Stimulated activated CD4-positive, alpha-beta T cell treated with anti-CD3 and anti-CD28 coated beads, Interleukin-12 subunit alpha, Interleukin-12 subunit beta, amount 100 ng/mL, for 48 hours (primary cell): ENCODE measurements around the gene VAV2.
"Not testable (repeated sequence)": the region's sequence is repeated elsewhere in the genome, so short reads cannot be mapped to it uniquely, and the experiment has no call there.

ENCODE experiments used
- DNase-seq, 3 donors: peaks; one replicate each; pipeline ENCODE4 v3.0.0-alpha.2; 2020; ENCODE audit warnings: low read depth in 2 of 3, low spot score in 1 of 3

VAV2 gene

DNA sequence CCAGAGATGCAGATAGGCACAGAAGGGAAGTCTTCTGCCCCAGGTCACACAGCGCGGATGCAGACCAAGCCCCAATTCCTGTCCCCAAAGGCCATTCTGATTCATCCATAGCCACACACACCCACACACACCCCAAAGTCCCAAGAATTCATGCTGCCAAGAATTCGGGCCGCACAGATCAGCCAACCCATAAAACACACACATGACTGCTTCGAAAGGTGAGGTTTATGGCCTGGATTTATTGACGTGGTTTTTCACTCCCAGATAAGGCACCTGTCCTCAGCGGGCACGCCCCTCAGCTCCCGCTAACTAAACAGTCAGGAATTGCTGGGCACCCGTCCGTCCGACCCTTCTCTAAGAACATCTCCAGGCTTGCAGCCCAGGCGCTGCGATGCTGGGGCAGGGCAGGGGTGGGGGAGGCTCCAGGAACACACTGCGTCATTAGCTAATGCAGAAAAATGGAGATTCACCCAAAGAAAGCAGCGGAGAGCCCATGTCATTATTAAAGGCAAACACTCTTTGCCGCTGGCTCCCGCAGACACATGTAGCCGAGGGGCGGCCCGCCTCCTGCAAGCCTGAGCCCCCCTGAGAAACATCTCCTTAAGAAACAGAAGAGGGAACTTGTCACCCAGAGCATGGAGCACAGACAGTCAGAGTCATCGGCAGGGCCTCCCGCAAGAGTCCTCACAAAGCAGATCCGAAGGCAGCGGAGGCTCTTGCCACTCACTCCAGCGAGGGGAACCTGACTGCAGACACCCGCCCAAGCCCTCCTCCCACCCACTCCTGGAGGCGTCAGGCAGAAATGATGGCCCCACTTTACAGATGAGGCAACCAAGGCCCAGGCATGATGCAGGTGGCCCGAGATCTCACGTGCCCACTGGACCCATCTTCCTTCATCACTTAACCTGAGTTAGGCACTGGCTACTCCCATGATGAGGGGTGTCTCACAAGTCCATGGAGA is 19.9 kb downstream of the VAV2 start:
- DNase-seq, result no peak

DNA sequence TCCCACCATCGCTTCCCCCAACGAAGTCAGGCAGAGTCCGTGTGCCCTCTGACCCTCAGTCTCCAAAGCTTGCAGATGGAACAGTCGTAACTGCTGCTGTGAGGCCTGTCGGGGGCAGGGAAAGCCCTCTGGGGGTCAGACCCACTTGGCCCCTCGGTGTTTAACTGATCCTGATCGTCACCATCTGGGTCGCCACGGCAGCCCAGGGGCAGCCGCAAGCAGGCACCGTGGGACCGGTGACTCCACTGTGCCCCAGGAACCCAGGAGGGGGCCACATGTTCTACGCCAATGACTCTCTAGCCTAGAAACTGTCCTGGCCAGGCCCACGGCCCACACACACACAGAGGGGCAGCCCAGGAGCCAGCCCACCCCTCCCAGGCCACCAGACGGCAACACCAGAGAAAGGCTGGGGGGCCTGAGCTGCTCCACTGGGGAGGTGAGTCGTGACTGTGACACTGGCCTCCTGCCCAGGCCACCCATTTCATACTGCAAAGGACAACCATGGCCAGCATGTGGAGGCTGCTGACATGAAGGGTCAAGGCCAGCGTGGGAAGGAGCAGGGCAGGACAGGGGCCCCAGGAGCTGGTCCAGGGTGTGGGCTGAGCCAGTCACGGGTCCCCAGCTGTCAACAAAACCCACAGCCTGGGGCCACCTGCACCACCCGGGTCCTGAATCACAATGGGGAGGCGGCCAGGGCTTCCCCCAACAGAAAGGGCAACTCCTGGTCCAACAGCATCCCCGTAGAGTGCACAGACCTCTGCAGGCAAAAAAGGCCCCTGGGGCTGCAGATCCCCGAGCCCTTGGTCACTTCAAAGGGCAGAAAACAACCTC is 20.8 kb downstream of the VAV2 start:
- DNase-seq, result no peak

DNA sequence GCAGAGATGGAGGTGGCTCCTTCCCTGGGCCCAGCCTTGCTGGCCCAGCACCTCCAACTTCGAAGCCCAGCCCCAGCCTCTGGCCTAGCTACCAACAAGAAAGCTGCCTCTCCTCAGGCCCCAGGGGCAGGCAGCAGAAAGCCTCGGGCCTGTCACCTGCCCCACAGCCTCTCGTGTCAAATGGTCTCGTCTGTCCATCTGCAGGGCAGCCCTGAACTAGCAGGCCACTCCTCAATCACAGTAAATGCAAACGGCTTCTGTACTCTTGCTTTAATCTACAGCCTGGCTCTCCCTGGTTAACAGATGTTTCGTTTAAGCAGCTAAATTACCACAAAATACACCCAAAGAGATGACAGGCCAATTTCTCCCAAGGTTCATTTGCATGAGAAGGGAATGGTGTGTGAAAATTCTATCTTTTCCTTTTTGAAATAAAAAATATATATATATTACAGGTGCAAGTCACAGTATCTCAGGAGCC is 21.5 kb downstream of the VAV2 start:
- DNase-seq, result no peak

DNA sequence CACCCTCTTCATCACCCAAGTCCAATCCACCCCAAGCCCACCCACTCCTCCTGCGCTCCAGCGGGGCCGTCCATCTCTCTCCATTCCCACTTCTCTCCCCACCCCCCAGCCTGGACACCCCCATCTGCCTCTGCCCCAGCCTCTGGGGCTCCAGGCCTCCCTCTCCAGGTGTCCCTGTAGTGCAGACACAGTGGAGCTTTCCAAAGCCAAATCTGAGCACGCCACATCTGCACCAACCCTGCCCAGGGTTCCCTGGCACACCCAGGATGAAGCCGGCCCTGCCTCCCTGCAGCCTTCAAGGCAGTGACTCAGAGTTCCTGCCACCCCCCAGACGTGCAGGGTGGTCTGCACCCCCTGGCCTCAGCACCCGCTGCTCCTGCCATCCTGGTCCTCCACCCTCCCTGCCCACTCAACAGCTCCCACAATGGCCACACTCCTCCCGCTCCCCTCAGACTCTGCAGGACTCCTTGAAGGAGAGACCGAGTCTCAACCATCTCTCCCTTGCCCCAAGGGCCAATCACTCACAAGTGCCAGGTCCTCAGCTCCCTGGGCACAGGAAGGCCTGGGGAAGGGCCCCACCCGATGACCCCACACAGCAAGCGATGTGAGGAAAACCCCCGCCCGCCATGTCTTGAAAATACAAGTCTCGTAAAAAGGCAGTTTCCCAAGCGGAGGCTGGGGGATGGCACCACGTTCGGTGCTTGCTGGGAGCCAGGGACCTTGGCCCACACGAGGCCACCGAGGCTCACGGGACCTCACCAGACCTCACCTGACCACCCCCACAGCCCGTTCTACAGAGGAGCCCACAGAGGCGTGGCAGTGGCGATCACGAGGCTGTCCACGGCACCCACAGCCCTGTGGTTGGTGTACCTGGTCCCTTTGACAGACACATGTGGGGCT is 22.2 kb downstream of the VAV2 start:
- DNase-seq, result no peak

DNA sequence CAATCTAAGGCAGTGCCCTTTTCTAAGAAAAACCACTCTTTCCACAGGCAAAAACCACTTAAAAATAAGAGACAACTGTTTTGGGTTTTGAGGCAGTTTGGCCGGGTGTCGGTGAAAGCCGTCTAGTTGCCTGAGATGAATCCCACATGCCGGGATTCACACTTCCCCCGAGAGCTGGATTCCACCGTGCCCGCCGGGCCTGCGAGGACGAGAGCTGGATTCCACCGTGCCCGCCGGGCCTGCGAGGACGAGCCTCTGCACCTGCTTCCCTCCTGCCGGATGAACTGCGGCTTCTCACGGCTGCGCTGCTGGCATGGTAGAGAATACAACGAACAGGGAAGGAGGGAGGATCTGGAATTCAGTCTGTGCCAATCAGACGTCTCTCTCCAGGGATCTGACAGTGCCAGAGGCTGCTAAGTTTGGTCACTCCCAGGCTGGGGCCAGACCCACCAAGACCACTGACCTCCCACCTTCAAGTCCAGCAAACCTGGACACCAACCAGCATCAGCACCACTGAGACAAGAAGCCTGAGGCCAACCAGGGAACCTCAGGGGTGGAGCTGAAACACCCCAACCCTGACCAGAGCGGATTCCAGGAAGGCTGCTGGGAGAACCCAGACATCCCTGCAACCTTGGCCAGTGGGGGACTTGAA is 23.0 kb downstream of the VAV2 start:
- no peak for DNase-seq

DNA sequence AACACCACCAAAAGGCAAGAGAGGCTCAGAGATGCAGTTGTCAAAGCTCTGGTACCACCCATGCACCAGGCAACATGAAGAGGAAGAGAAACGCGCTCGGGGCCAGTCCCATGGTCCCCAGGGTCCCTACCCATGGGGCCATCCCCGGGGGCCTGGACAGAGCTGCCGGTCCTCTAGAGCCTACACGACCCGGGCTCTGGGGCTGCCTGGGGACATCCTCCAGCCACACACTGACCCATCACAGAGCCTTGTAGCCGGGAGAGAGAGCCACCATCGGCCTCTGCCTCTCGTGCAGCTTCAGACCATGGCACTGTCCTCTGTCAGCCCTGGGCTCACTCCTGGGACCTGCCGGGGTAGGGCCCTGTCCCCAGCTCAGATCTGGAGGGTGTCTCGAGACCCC is 23.7 kb downstream of the VAV2 start:
- DNase-seq, result no peak

DNA sequence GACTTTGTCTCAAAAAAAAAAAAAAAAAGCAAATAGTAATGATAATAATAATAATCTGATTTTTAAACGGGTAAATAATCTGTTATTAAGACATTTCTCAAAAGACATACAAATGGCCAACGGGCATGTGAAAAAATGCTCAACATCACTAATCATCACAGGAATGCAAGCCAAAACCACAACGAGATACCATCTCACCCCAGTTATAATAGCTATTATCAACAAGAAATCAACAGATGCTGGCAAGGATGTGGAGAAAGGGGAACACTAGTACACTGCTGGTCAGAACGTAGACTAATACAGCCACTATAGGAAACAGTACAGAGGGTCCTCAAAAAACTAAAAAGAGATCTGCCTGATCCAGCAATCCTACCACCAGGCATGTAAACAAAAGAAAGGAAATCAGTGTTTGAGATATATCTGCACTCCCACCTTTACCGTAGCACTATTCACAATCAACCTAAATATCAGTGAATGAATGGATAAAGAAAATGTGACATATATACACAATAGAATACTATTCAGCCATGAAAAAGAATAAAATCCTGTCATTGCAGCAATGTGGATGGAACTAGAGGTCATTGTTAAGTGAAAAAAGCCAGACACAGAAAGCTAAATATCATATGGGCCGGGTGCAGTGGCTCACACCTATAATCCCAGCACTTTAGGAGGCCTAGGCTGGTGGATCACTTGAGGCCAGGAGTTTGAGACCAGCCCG is 24.9 kb downstream of the VAV2 start:
- DNase-seq, result no peak

DNA sequence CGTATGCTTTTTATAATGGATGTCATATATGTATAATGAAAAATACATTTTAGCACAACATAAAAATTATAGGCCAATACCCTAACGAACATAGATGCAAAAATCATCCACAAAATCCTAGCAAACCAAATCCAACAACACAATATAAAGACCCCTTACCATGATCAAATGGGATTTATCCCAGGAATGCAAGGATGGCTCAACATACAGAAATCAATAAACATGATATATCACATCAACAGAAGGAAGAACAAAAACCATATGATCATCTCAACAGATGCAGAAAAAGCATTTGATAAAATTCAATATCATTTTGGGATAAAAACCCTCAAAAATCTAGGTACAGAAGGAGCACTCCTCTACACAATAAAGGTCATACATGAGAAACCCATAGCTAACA is 27.7 kb downstream of the VAV2 start:
- no peak for DNase-seq

DNA sequence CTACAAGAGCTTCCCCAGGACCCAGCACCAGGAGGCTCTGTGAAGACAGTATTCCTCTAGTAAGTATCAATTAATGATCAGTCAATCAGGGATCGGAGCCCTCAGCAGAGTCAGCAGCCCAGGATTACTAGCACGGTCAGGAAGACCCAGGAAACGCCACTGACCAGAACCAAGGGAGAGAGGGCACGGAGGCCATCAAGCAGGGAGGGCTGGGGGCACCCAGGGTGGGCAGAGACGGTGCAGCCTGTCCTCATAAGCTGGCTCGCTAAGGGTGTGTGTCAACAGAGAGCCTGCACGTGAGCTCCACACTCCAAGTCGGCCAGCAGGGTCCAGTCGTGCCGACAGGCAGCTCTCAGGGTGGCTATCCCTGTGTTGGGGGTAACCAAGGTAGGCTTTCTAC is 29.0 kb downstream of the VAV2 start:
- DNase-seq, result no peak

DNA sequence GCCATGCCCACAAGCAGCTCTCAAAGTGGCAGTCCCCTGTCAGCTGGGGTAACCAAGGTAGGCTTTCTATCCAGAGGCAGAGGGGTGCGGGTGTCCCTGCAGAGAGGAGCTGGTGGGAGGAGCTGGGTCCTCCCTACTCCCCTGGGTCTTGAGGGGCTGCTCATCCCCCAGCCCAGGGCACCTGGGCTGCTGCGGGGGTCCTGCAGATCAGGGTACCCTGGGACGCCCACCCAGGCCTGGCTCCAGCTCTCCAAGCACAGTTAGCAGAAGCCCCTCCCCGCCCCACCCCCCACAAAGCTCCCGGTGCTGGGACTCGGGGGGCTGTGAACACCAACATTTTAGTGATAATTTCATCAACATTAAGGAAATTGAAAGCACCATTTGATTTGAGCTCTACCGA is 29.8 kb downstream of the VAV2 start:
- DNase-seq, result no peak

DNA sequence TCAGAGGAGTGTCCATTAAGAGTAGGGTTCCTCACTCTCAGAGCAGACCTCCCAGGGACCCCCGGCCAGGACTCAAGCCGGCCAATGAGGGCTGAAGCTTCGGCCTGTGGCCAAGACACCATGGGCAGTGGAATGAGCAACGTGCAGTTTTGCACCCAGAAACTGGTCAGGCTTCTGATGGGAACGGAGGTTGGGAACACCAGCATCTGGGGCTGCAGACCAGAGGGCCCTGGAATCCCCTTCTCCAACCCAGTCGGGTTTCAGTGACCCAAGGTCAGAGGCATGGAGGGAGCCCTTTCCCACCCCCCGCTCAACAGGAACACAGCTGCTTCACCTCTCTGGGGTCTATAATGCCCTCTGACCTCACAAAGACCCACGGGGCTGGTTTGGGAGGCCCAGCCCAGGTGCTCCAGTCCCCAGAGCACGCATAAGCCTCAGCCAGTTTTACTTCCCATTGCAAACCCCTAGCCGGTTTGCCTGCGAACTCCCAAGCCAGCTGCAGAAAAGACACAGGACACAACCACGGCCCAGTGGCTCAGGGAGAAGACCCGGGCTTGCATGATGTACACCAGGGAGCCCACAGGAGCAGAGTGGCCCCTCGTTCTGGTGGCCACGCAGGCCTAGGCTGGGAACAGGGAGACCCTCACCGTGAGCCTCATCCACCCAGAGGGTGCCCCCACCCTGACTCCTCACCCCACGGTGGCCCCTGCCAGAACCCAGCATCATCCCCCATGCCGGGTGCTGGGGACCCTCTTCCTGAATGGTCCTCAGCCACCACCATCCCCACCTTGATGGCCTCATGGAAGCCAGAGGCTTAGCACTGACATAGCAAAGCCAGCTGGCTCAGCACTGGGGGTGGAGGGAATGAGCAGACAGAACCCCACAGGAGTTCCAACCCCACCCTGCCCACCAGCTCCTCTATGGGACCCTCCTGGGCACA is 30.6 kb downstream of the VAV2 start:
- DNase-seq, result no peak

DNA sequence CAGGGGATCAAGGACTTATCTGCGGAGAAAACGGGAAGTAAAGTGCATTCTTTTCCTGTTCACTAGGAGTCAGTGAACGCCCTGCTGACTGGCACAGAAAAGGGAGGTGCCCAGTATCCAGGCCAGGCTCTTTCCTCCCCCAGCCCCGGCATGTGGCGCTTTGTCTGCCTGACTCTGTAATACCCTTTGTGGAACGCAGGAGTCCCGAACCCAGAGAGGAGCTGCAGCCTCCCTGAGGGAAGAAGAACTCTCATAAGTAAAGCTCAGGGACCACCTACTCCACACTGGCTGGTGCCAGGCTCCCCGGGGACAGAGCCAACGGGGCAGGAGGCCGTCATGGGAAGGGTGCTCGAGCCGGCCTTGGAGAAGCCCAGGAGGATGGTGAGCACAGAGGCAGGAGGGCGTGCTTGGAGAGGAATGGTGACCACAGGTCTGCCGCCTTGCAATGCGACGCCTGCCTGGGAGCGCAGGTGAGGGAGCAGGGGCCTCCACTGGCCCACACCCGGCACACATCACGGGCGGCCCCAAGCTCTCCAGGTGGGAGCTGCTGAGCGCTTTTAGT is 31.5 kb downstream of the VAV2 start:
- no peak for DNase-seq

DNA sequence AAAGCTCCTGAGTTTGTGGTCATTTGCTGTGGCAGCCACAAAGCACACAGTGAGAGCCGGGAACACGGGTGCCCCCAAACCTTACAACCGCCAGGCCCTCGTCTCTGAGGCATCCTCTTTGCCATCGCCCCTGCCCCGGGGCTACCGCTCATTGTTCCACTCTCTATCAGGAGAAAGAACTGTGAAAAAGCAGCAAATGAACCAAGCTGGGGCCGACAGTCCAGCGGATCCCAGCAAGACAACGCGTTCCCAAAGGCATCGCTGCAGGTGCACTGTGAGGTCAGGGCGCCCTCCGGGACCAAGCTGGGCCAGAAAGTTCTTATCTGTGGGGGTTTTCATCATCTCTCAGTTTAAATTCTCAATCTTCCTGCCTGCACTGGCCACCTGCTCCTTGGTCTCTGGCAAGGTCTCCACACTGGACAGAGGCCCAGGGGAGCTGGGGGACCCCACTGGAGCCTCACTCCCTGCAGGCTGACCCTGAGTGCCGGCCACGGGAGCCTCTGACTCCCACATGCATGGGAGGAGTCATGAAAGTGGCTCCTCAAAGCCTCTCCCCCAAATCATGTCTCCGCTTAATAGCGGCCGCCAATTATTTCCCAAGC is 32.1 kb downstream of the VAV2 start:
- DNase-seq, result no peak

DNA sequence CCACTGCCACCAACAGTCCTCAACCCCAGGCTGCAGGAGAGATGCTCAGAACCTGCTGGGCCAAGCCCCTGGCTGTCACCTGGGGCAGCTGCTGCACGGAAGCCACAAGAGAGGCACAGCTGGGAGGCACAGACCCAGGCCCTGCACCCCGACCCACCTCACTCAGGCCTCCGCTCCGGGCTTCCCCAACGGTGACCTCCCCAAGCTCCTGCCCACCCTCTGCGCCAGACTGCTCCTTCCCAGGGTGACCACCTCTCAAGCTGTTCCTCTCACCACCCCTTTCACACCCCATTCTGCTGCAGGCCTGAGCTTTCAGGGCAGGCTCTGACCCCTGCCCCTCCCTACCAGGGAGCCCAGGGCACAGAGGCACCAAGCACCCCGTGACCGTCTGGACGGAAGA is 33.0 kb downstream of the VAV2 start:
- DNase-seq, result no peak

DNA sequence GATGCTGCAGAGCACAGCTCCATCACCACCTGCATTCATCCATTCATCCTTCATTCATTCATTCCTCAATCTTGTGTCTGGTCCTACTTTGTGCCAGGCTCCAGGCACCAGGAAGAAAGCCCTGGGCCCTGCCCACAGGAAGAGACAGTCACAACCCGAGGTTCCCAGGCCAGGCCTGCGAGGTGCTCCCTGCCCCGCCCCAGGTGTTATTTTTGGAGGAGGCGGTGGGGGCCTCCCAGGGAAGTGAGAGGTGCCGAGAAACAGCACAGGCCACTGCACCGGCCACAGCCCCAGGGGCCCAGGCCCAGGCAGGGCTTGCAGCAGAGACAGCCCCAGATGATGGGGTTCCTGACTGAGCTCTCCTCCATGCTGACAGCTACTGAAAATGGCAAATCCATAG is 33.4 kb downstream of the VAV2 start:
- DNase-seq, result no peak

DNA sequence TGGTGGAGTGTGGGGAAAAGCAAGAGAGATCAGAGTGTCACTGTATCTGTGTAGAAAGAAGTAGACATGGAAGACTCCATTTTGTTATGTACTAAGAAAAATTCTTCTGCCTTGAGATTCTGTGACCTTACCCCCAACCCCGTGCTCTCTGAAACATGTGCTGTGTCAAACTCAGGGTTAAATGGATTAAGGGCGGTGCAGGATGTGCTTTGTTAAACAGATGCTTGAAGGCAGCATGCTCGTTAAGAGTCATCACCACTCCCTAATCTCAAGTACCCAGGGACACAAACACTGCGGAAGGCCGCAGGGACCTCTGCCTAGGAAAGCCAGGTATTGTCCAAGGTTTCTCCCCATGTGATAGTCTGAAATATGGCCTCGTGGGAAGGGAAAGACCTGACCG is 34.4 kb downstream of the VAV2 start:
- DNase-seq, result not testable (repeated sequence)

DNA sequence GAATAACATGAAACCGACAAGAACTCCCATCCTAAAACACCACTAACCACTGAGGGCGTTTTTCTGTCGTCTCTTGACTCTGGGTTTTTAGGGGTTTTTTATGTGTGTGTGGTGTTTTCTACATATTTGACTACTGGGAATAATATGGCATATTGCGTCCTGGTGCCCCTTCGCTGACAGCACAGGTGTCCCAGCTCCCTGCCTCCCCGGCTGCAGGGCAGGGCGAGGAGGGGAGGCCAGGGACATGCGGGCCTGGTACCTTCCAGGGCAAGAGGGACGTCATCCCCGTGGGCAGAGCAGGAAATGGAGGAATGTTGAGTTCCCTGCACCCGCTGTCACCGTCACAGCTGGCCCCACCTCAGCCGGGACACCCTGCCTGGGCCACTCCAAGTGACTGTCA is 34.8 kb downstream of the VAV2 start:
- DNase-seq, result no peak

DNA sequence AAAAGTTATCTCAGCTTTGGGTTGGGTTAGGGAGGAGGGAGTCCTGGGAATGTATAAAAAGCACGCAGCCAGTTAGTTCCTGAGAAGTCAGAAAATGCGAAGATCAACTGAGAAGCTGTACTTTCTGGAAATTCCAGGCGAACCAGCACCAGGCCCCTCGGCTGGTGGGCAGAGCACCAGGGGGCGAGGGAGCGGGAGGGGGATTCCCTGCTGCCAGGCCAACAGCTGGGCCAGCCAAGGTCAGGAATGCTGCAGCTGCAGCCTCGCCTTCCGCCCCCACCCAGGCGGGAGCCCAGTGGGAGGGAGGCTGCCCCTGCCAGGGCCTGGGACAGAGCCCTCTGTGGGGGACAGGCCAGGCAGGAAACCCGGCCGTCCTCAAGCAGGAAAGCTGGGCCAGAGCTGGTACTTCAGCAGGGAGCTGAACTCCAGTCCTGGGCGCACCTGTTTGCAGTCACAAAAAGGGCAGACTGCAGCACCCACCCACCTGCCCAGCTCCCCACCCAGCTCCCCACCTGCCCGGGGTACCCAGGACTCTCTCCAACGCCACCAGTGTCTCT is 35.5 kb downstream of the VAV2 start:
- no peak for DNase-seq
